ENCODE data around the gene LRPAP1. TPM values are rescaled to one million over a fixed set of nuclear protein-coding genes. Genes with fewer than 3 reads are reported as not detected.
A peak's percentile ranks its signal among the peaks of the same experiment; 100 is the strongest.

Gene LRPAP1
- total RNA-seq, 1 donor from 2014 or later, result 68.5 TPM

- H3K4me1 Mint-ChIP-seq (ENCODE audit: low read depth, unreplicated experiment), result peaks cover 4% of the 10 kb centered on the region
- peak; percentile 22 for DNase-seq
- no peaks in the 10 kb centered on the region for H3K36me3 Mint-ChIP-seq (ENCODE audit: unreplicated experiment)
- peaks cover 5% of the 10 kb centered on the region for H3K27me3 Mint-ChIP-seq (ENCODE audit: unreplicated experiment)
- H3K9me3 Mint-ChIP-seq (ENCODE audit: unreplicated experiment), result no peaks in the 10 kb centered on the region
- no peak for TF ChIP-seq CTCF (IDR thresholded peaks at IDR 0.05; ENCODE audit: partially characterized antibody, unreplicated experiment)
- H3K4me3 Mint-ChIP-seq (ENCODE audit: unreplicated experiment), result no peak overlapping the region
- H3K27ac Mint-ChIP-seq (ENCODE audit: unreplicated experiment), result no peak overlapping the region
Observed at GRCh38 chr4:3476341-3476747, 55.9 kb downstream of the LRPAP1 start.

DNA sequence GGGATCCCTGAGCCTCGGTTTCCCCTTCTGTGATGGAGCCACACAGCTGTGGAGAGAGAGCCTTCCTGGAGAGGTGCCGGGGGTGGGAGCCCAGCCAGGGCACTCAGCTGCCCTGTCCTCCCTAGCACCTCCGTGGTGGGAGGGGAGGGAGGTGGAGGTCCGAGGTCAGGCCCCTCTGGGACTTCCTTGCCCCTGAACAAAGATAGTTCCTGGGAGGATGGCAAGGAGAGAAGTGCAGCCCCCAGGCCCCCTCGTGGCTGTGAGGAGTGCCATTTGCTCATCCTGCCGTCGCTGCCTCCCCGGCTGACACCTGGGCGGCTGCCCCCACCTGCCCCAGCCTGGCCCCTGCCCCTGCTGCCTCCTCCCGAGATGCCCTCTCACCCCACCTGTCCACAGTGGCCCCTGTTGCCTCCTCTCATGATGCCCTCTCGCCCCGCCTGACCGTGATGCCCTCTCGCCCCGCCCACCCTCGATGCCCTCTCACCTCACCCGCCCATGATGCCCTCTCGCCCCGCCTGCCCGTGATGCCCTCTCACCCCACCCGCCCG lies 56.4 kb downstream of the LRPAP1 start:
- Mint-ChIP-seq H3K4me1 (ENCODE audit: low read depth, unreplicated experiment) (peaks cover 1% of the 10 kb centered on the region), H3K27ac (ENCODE audit: unreplicated experiment) (no peak overlapping the region), H3K4me3 (ENCODE audit: unreplicated experiment) (no peak overlapping the region), H3K36me3 (ENCODE audit: unreplicated experiment) (no peaks in the 10 kb centered on the region), H3K27me3 (ENCODE audit: unreplicated experiment) (peaks cover 5% of the 10 kb centered on the region), H3K9me3 (ENCODE audit: unreplicated experiment) (no peaks in the 10 kb centered on the region)
- peak; percentile 19 for DNase-seq
- no peak for TF ChIP-seq CTCF (IDR thresholded peaks at IDR 0.05; ENCODE audit: partially characterized antibody, unreplicated experiment)

DNA sequence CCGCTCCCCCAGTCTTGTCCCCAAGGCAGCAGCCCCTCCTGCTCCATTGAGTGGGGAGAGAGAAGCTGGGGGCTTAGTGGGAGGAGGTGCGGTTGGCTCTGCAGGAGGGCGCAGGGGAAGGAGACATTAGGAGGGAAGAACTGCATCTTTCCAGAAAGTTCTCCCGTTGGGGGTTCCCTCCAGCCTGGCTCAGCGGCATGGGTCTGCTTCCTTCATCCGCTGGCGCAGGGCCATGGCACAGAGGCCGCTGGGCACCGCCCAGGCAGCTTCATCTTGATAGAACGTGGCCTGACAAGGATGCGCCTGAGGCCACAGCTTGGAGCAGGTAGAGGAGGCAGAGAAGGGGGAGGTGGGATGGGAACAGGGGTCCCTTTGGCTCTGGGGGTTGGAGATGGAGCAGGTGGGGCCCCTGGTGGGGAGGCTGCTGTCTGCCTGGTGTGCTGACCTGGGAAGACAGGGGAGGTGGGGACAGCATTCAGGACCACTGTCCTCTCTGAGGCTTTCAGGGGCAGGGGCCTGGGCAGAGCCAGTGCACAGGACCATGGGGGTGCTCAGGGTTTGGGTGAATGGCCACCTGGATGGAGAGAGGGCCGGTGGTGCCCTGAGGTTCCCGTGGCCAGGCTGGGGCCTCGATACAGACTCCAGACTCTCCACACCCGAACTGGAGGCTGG lies 57.0 kb downstream of the LRPAP1 start:
- peak; percentile 8 for DNase-seq
- no peak overlapping the region for H3K4me3 Mint-ChIP-seq (ENCODE audit: unreplicated experiment)
- no peaks in the 10 kb centered on the region for H3K9me3 Mint-ChIP-seq (ENCODE audit: unreplicated experiment)
- H3K36me3 Mint-ChIP-seq (ENCODE audit: unreplicated experiment), result no peaks in the 10 kb centered on the region
- peaks cover 1% of the 10 kb centered on the region for H3K4me1 Mint-ChIP-seq (ENCODE audit: low read depth, unreplicated experiment)
- TF ChIP-seq CTCF (IDR thresholded peaks at IDR 0.05; ENCODE audit: partially characterized antibody, unreplicated experiment), result no peak
- no peak overlapping the region for H3K27ac Mint-ChIP-seq (ENCODE audit: unreplicated experiment)
- peaks cover 5% of the 10 kb centered on the region for H3K27me3 Mint-ChIP-seq (ENCODE audit: unreplicated experiment)

GRCh38 chr4:3473996-3474765 lies 58.0 kb downstream of the LRPAP1 start:
- Mint-ChIP-seq H3K4me3 (ENCODE audit: unreplicated experiment) (no peak overlapping the region), H3K4me1 (ENCODE audit: low read depth, unreplicated experiment) (peaks cover 1% of the 10 kb centered on the region), H3K36me3 (ENCODE audit: unreplicated experiment) (no peaks in the 10 kb centered on the region), H3K27me3 (ENCODE audit: unreplicated experiment) (peaks cover 5% of the 10 kb centered on the region), H3K27ac (ENCODE audit: unreplicated experiment) (no peak overlapping the region), H3K9me3 (ENCODE audit: unreplicated experiment) (no peaks in the 10 kb centered on the region)
- TF ChIP-seq CTCF (IDR thresholded peaks at IDR 0.05; ENCODE audit: partially characterized antibody, unreplicated experiment), result no peak
- no peak for DNase-seq

Measured in glutamatergic neuron (in vitro differentiated cells).